Measurements from ENCODE around the gene RPL10A. TPM values are rescaled to one million over a fixed set of nuclear protein-coding genes. Genes with fewer than 3 reads are reported as not detected.
"Not testable (repeated sequence)": the region's sequence is repeated elsewhere in the genome, so short reads cannot be mapped to it uniquely, and the experiment has no call there.

Gene RPL10A
- total RNA-seq, 1 experiment from 2014 or later, result 2,249 TPM

GRCh38 chr6:35512740-35513139 lies 44.5 kb downstream of the RPL10A start, which contains the start of gene TULP1:
TULP1 (minus strand) TSS chr6:35512896; CDS start chr6:35512858, 38 bp downstream.
- Histone ChIP-seq H3K36me3 (replicated peaks; ENCODE audit: control insufficient read depth, insufficient read depth, low read length) (no peaks in the 10 kb centered on the region), H3K27me3 (ENCODE audit: control insufficient read depth, insufficient read depth, low read length) (peaks cover 4% of the 10 kb centered on the region; the same call in 1 of the 2 replicates), H3K4me3 (ENCODE audit: insufficient read depth, low read depth, low read length) (peak within 1 kb of the TSS; percentile 39; the same call in 1 of the 2 replicates)
- peak; percentile 81 for DNase-seq

GRCh38 chr6:35514587-35514986 lies 46.4 kb downstream of the RPL10A start:
- Histone ChIP-seq H3K4me3 (ENCODE audit: insufficient read depth, low read depth, low read length) (no peak overlapping the region), H3K36me3 (replicated peaks; ENCODE audit: control insufficient read depth, insufficient read depth, low read length) (no peaks in the 10 kb centered on the region), H3K27me3 (ENCODE audit: control insufficient read depth, insufficient read depth, low read length) (peaks cover 4% of the 10 kb centered on the region; the same call in 1 of the 2 replicates)
- DNase-seq, result no peak

GRCh38 chr6:35515939-35516338 lies 47.7 kb downstream of the RPL10A start:
- not testable (repeated sequence) for H3K27me3 ChIP-seq (ENCODE audit: control insufficient read depth, insufficient read depth, low read length); H3K36me3 ChIP-seq (replicated peaks; ENCODE audit: control insufficient read depth, insufficient read depth, low read length); H3K4me3 ChIP-seq (ENCODE audit: insufficient read depth, low read depth, low read length)
- DNase-seq, result peak; percentile 30

- Histone ChIP-seq H3K4me3 (ENCODE audit: insufficient read depth, low read depth, low read length) (no peak overlapping the region), H3K27me3 (ENCODE audit: control insufficient read depth, insufficient read depth, low read length) (no peaks in the 10 kb centered on the region), H3K36me3 (replicated peaks; ENCODE audit: control insufficient read depth, insufficient read depth, low read length) (no peaks in the 10 kb centered on the region)
- no peak for DNase-seq
Measured at GRCh38 chr6:35516712-35517111, 48.5 kb downstream of the RPL10A start.

GRCh38 chr6:35517978-35518377 lies 49.8 kb downstream of the RPL10A start:
- not testable (repeated sequence) for H3K27me3 ChIP-seq (ENCODE audit: control insufficient read depth, insufficient read depth, low read length); DNase-seq; H3K4me3 ChIP-seq (ENCODE audit: insufficient read depth, low read depth, low read length); H3K36me3 ChIP-seq (replicated peaks; ENCODE audit: control insufficient read depth, insufficient read depth, low read length)

GRCh38 chr6:35518566-35519312 lies 50.5 kb downstream of the RPL10A start:
- Histone ChIP-seq H3K4me3 (ENCODE audit: insufficient read depth, low read depth, low read length) (no peak overlapping the region), H3K36me3 (replicated peaks; ENCODE audit: control insufficient read depth, insufficient read depth, low read length) (no peaks in the 10 kb centered on the region), H3K27me3 (ENCODE audit: control insufficient read depth, insufficient read depth, low read length) (no peaks in the 10 kb centered on the region)
- no peak for DNase-seq

GRCh38 chr6:35519313-35520015 lies 51.3 kb downstream of the RPL10A start:
- peak; percentile 31 for DNase-seq
- Histone ChIP-seq H3K27me3 (ENCODE audit: control insufficient read depth, insufficient read depth, low read length) (no peaks in the 10 kb centered on the region), H3K36me3 (replicated peaks; ENCODE audit: control insufficient read depth, insufficient read depth, low read length) (no peaks in the 10 kb centered on the region), H3K4me3 (ENCODE audit: insufficient read depth, low read depth, low read length) (no peak overlapping the region)

Other genes starting within 250 kb of the RPL10A start
- 13.8 and 17.2 TPM in 2 replicates for gene ZNF76, start 208.7 kb upstream of the RPL10A start, total RNA-seq (2014; rRNA removed; shearing (Covaris generic))
- 6.5 and 10.1 TPM in 2 replicates for gene DEF6, start 170.6 kb upstream of the RPL10A start, total RNA-seq (2014; rRNA removed; shearing (Covaris generic))
- 1.9 and 3.2 TPM in 2 replicates for gene PPARD, start 125.8 kb upstream of the RPL10A start, total RNA-seq (2014; rRNA removed; shearing (Covaris generic))
- gene FANCE, start 16.1 kb upstream of the RPL10A start, total RNA-seq (2014; rRNA removed; shearing (Covaris generic)), result 18.7 and 22.8 TPM in 2 replicates
- 17.6 and 18.0 TPM in 2 replicates for gene TEAD3, start 28.7 kb downstream of the RPL10A start, total RNA-seq (2014; rRNA removed; shearing (Covaris generic))
- gene TULP1, start 44.5 kb downstream of the RPL10A start, total RNA-seq (2014; rRNA removed; shearing (Covaris generic)), result 0.55 and 1.3 TPM in 2 replicates
- 13.2 and 15.0 TPM in 2 replicates for gene FKBP5, start 220.5 kb downstream of the RPL10A start, total RNA-seq (2014; rRNA removed; shearing (Covaris generic))

Measured in H7 (cell line).